Progenitor cell of endocrine pancreas (in vitro differentiated cells): ENCODE data around the gene ZBTB17. TPM values are rescaled to one million over a fixed set of nuclear protein-coding genes. Genes with fewer than 3 reads are reported as not detected.

Experiments used
- DNase-seq: peaks from one replicate; pipeline ENCODE4 v3.0.0; 2021; ENCODE audit warnings: low spot score; ENCODE audit not compliant: unreplicated experiment
- H3K27ac Mint-ChIP-seq: 2 replicates; pipeline ENCODE4 v1.8.0; 2021; ENCODE audit warnings: mild to moderate bottlenecking, moderate library complexity, mixed read lengths
- H3K27me3 Mint-ChIP-seq: 2 replicates; pipeline ENCODE4 v1.8.0; 2021; ENCODE audit warnings: mixed read lengths
- H3K36me3 Mint-ChIP-seq: 2 replicates; pipeline ENCODE4 v1.8.0; 2022; ENCODE audit warnings: mixed read lengths; ENCODE audit not compliant: insufficient read depth
- H3K4me1 Mint-ChIP-seq: 2 replicates; pipeline ENCODE4 v1.8.0; 2021; ENCODE audit warnings: low read depth, mixed read lengths
- H3K4me3 Mint-ChIP-seq: 2 replicates; pipeline ENCODE4 v1.8.0; 2021; ENCODE audit warnings: low read depth, mild to moderate bottlenecking, moderate library complexity, mixed read lengths
- H3K9me3 Mint-ChIP-seq: 2 replicates; pipeline ENCODE4 v1.8.0; 2021; ENCODE audit warnings: low read depth, mixed read lengths
- total RNA-seq: library from RNA; stranded (reverse); gene quantifications from 2 replicates; pipeline ENCODE4 v1.2.1, GENCODE V29; 2021
- TF ChIP-seq, protein P1 (sequence below): fragments of 200-600 bp; sonication (generic); IDR thresholded peaks from one replicate; pipeline ENCODE4 v1.5.0; 2021; ENCODE audit warnings: antibody characterized with exemption, mild to moderate bottlenecking; ENCODE audit not compliant: unreplicated experiment

The ZBTB17 gene
- total RNA-seq, 1 donor from 2014 or later, result 57.7 TPM

DNA sequence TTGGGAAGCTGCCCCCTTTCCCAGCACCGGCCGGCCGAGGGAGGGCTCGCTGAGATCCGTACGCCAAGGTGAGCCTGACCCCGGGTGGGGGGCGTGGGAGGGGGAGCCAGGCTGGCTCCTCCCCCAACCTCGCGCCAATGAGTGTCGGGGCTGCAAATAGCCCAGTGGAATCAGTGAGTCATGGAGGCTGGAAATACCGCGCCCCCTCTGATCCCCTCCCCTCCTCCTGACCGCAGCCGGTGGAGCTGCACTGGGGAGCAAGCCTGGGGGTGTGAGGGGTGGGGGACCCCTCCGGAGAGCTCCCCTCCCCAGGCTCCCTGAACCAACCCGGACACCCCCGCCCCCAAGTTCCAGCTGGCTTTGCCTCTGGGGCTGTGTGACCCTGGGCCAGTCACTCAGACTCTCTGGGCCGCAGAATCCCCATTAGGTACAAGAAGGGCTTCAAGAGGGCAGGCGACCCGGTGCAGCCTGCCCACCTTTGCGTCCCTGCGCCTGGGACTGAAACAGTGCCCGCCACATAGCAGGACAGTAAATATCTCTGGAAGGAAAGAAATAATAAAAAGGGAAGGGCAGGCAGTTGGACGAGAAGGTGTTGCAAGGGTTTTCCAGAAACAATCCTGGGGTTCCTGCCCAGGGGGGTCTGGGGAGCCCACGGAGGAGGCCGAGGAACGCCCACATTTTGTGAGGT, 37.5 kb upstream of the ZBTB17 start:
- TF ChIP-seq, protein P1, sequence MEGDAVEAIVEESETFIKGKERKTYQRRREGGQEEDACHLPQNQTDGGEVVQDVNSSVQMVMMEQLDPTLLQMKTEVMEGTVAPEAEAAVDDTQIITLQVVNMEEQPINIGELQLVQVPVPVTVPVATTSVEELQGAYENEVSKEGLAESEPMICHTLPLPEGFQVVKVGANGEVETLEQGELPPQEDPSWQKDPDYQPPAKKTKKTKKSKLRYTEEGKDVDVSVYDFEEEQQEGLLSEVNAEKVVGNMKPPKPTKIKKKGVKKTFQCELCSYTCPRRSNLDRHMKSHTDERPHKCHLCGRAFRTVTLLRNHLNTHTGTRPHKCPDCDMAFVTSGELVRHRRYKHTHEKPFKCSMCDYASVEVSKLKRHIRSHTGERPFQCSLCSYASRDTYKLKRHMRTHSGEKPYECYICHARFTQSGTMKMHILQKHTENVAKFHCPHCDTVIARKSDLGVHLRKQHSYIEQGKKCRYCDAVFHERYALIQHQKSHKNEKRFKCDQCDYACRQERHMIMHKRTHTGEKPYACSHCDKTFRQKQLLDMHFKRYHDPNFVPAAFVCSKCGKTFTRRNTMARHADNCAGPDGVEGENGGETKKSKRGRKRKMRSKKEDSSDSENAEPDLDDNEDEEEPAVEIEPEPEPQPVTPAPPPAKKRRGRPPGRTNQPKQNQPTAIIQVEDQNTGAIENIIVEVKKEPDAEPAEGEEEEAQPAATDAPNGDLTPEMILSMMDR, result no peak
- no peaks in the 10 kb centered on the region for H3K36me3 Mint-ChIP-seq
- peak; percentile 49 for DNase-seq
- H3K27ac Mint-ChIP-seq, result no peak overlapping the region
- H3K9me3 Mint-ChIP-seq, result no peaks in the 10 kb centered on the region
- H3K4me3 Mint-ChIP-seq, result peak overlapping the region; percentile 31
- peaks cover 13% of the 10 kb centered on the region for H3K4me1 Mint-ChIP-seq
- H3K27me3 Mint-ChIP-seq, result peaks cover 1% of the 10 kb centered on the region

DNA sequence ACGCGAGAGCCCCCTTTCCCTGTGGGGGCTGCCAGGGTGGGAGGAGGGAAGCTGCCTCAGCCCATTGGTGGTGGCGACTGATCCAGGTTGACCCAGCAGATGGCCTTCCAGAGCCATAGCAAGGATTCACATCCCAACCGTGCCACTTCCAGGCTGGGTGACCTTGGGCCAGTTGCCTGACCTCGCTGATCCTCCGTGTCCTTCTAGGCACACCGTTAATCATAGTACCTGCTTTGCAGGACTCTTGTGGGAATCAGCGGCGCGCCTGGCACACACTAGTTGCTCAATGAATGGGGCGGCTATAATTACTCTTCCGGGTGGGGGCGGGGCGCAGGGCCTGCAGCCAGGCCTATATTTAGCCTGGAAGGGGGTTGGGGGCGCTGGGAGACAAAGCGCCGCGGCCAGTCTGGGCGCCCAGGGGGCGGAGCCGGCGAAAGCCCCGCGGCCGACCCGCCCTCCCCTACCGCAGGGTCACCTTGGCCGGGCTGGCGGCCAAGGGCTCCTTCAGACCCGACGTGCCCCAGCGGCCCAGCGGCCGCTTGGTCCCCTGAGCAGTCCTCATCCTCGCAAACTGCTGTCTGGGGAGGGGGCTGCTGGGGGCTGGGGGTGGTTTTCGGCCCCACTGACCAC, 36.8 kb upstream of the ZBTB17 start:
- Mint-ChIP-seq H3K36me3 (no peaks in the 10 kb centered on the region), H3K9me3 (no peaks in the 10 kb centered on the region), H3K4me3 (peak overlapping the region; percentile 41)

GRCh38 chr1:16011936-16012589, 36.2 kb upstream of the ZBTB17 start:
- TF ChIP-seq, protein P1, result no peak
- no peaks in the 10 kb centered on the region for H3K9me3 Mint-ChIP-seq
- no peak overlapping the region for H3K4me3 Mint-ChIP-seq
- H3K27ac Mint-ChIP-seq, result peak overlapping the region; percentile 52
- no peak for DNase-seq
- no peaks in the 10 kb centered on the region for H3K27me3 Mint-ChIP-seq
- no peaks in the 10 kb centered on the region for H3K36me3 Mint-ChIP-seq
- peaks cover 11% of the 10 kb centered on the region for H3K4me1 Mint-ChIP-seq

More for the DNA sequence above, 36.8 kb upstream of the ZBTB17 start:
- DNase-seq, result peak; percentile 47
- Mint-ChIP-seq H3K4me1 (peaks cover 13% of the 10 kb centered on the region), H3K27me3 (no peaks in the 10 kb centered on the region), H3K27ac (no peak overlapping the region)
- TF ChIP-seq, protein P1, result no peak

DNA sequence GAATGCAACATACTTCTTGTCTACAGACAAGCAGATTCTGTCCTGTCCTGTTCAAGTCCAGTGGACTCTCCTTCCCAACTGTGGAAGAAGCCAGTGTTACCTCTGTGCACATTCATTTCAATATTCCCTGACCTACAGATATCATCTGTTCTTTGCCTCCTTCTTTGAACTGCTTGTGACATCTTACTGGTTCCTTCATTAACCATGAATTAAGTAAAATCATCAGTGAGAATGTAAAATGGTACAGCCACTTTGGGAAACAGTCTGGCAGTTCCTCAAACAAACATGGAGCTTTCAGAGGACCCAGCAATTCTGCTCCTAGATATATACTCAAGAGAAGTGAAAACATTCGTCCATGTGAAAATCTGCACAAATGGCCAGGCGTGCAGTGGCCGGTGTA, 34.9 kb upstream of the ZBTB17 start:
- H3K27ac Mint-ChIP-seq, result no peak overlapping the region
- TF ChIP-seq, protein P1, result no peak
- no peak for DNase-seq
- H3K4me1 Mint-ChIP-seq, result peaks cover 11% of the 10 kb centered on the region
- H3K27me3 Mint-ChIP-seq, result no peaks in the 10 kb centered on the region
- no peaks in the 10 kb centered on the region for H3K9me3 Mint-ChIP-seq
- H3K36me3 Mint-ChIP-seq, result no peaks in the 10 kb centered on the region
- H3K4me3 Mint-ChIP-seq, result no peak overlapping the region

GRCh38 chr1:16009678-16010077, 33.8 kb upstream of the ZBTB17 start:
- DNase-seq, result no peak
- no peak overlapping the region for H3K4me3 Mint-ChIP-seq
- H3K27me3 Mint-ChIP-seq, result no peaks in the 10 kb centered on the region
- no peaks in the 10 kb centered on the region for H3K36me3 Mint-ChIP-seq
- no peak overlapping the region for H3K27ac Mint-ChIP-seq
- peaks cover 11% of the 10 kb centered on the region for H3K4me1 Mint-ChIP-seq
- no peaks in the 10 kb centered on the region for H3K9me3 Mint-ChIP-seq
- TF ChIP-seq, protein P1, result no peak
